Measurements from ENCODE around the gene C4B.
"Not testable (repeated sequence)": the region's sequence is repeated elsewhere in the genome, so short reads cannot be mapped to it uniquely, and the experiment has no call there.

The C4B gene

DNA sequence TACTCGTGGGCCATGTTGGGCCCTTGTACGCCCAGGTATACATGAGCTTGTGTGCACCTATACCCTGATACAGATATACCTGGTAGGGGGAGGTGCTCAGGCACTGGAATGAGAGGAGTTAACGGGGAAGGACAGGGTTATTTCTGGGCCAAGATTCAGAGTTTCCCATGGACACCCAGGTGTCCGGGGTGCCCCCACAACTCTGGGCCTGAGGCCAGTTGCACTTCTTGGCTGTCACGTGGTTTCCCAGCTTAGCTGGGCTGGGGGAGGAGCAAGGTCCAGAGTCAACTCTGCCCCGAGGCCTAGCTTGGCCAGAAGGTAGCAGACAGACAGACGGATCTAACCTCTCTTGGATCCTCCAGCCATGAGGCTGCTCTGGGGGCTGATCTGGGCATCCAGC lies 32.9 kb upstream of the C4B start, which contains the start of gene C4A:
C4A (plus strand) TSS at position 314 of the 400 bp plus-strand sequence; CDS start at position 365, 51 bp downstream.
- DNase-seq (ENCODE audit: low read depth) = not testable (repeated sequence)

DNA sequence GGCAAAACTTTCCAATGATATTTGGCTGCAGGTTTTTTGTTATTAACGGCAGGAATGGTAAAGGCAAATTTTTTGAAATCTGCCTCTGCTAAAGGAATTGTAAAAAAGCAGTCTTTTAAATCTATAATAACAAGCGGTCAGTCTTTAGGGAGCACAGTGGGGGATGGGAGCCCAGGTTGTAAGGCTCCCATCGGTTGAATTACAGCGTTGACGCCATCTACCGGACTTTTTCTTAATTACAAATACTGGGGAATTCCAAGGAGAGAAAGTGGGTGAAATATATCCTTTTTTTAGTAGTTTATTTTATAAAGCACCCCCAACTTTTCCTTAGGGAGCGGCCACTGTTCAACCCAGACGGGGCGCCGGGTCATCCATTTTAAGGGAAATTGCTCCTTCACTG lies 25.2 kb upstream of the C4B start:
- not testable (repeated sequence) for DNase-seq (ENCODE audit: low read depth)

DNA sequence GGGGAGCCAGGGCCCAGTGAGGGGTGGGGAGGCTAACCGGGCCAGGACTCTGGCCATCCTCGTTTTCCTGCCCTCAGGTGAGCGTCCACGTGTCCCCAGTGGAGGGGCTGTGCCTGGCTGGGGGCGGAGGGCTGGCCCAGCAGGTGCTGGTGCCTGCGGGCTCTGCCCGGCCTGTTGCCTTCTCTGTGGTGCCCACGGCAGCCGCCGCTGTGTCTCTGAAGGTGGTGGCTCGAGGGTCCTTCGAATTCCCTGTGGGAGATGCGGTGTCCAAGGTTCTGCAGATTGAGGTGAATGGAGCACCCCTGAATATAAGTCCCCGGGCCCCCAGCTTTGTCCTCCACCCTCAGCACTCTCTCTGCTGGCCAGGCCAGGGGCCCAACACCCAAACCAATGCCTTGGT lies 20.2 kb upstream of the C4B start:
- DNase-seq (ENCODE audit: low read depth) = not testable (repeated sequence)

DNA sequence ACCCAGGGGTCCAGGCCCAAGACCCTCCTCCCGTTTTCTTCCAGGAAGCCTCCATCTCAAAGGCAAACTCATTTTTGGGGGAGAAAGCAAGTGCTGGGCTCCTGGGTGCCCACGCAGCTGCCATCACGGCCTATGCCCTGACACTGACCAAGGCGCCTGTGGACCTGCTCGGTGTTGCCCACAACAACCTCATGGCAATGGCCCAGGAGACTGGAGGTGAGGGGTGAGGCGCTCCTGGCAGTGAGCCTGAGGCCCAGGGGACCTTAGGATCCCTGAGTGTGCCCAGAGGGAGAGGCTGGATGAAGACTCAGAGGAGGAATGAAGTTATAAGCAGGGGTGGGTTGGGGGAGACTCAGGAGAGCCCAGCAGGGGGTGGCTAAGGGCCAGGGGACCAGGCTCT lies 18.2 kb upstream of the C4B start:
- DNase-seq (ENCODE audit: low read depth) = not testable (repeated sequence)

DNA sequence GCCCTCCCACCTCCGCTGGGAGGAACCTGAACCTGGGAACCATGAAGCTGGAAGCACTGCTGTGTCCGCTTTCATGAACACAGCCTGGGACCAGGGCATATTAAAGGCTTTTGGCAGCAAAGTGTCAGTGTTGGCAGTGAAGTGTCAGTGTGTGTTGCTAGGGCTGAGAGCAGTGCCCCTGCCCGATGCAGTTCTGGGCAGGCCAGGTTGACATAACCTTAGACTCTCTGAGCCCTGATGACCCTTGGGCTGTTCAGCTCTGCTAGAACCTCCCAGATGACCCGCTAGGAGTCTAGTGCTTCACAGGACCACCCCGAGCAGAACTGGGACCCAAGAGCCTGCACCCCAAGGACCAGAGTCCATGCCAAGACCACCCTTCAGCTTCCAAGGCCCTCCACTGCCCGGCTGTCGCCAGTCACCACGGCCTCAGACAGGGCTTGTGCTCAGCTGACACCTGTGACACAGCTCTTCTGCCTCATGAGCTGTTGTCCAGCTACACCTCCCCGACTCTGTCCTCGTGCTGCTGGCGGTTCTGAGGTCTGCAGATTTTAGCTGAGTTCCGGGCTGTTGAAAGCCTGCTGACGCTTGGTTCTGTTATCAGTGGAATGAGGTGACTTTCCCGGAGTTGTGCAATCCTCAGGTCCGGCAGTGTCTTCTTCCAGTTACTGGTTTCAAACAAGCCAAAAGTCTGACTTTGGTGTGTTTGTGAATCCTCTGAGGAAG lies 11.9 kb upstream of the C4B start:
- not testable (repeated sequence) for DNase-seq (ENCODE audit: low read depth)

DNA sequence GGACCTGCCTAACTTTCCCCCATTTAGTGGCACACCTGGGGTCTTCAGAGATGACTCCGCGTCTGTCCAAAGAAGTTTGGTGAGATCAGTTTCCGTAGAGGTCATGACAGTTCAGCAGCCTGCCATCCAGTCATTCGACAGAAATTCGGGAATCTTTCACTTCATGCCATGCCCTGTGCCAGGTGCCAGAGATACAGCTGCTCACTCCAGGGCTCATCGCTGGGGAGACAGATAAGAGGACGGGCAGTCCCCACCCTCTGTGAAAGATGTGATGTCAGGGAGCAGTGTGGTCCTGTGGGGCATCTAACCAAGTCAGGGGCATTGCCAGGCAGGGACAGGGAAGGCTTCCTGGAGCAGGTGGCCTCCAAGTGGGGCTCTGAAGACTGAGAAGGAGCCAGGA lies 11.3 kb upstream of the C4B start:
- not testable (repeated sequence) for DNase-seq (ENCODE audit: low read depth)

DNA sequence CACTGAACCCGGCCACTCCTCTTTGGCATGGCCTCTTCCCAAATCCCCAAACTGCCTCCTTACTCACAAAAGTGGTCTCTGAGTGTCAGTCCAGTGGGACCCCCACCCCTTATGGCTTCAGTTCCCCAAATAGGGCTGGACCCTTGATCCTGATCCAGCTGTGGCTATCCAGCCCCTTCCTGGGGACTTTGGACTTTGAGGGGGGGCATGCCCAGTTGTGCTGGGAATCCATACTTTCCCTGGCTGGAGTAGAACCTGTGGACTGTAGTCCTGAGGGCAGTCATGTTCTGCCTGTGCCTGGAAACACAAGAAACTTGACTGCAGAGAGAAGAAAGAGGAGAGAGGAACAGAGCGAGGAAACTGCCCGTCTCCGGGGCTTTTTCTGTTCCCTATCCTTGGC lies 10.2 kb upstream of the C4B start:
- not testable (repeated sequence) for DNase-seq (ENCODE audit: low read depth)

DNA sequence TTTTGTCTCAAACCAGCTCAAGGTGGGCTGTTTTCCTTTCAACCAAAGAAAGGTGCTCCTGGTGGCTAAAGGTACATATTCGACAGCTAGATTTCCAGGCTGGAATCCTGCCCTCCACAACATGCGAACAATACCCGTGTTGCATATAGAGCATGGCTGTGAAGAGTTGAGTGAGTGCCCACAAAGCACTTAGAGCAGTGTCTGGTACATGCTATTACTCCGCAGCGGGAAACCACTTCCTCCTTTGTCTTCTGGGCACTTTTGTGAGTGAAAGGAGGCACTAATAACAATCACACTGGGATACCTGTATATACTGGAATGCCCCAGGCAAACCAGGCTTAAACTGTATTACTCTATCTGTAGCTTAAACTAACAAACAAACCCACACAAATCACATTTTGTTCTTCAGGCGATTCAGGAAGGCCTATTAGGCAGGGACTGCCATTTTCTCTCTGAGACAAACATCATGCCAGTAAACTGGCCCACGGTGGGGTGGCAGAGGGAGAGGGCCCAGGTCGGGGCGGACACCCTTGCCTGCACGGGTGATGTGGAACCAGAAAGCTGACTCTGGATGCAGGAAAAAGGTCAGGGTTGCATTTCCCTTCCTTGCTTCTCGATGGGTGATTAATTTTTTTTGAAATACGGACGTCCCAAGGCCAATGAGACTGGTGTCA lies 9.6 kb upstream of the C4B start:
- DNase-seq (ENCODE audit: low read depth) = not testable (repeated sequence)

DNA sequence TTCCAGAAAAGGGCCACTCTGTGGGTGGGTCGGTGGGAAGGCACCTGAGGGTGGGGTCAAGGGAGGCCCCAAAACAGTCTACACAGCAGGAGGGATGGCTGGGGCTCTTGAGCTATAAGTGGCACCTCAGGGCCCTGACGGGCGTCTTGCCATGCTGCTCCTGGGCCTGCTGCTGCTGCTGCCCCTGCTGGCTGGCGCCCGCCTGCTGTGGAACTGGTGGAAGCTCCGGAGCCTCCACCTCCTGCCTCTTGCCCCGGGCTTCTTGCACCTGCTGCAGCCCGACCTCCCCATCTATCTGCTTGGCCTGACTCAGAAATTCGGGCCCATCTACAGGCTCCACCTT lies 9.1 kb upstream of the C4B start:
- DNase-seq (ENCODE audit: low read depth) = not testable (repeated sequence)

DNA sequence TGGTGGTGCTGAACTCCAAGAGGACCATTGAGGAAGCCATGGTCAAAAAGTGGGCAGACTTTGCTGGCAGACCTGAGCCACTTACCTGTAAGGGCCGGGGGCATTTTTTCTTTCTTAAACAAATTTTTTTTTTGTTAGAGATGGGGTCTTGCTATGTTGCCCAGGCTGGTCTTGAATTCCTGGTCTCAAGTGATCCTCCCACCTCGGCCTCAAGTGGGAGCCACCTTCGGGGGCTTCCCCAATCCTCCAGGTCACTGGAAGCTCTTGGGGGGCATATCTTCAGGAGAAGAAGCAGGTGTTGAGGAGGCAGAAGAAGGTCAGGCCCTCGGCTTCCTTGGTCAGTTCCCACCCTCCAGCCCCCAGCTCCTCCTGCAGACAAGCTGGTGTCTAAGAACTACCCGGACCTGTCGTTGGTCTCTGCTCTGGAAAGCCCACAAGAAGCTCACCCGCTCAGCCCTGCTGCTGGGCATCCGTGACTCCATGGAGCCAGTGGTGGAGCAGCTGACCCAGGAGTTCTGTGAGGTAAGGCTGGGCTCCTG lies 8.5 kb upstream of the C4B start:
- not testable (repeated sequence) for DNase-seq (ENCODE audit: low read depth)

DNA sequence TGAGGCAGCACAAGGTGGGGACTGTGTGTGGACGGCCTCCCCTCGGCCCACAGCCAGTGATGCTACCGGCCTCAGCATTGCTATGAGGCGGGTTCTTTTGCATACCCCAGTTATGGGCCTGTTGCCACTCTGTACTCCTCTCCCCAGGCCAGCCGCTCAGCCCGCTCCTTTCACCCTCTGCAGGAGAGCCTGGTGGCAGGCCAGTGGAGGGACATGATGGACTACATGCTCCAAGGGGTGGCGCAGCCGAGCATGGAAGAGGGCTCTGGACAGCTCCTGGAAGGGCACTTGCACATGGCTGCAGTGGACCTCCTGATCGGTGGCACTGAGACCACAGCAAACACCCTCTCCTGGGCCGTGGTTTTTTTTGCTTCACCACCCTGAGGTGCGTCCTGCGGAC lies 7.5 kb upstream of the C4B start:
- DNase-seq (ENCODE audit: low read depth) = not testable (repeated sequence)

DNA sequence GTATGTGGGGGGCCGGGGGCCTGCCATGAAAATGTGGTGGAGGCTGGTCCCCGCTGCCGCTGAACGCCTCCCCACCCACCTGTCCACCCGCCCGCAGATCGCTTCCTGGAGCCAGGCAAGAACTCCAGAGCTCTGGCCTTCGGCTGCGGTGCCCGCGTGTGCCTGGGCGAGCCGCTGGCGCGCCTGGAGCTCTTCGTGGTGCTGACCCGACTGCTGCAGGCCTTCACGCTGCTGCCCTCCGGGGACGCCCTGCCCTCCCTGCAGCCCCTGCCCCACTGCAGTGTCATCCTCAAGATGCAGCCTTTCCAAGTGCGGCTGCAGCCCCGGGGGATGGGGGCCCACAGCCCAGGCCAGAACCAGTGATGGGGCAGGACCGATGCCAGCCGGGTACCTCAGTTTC lies 6.6 kb upstream of the C4B start:
- DNase-seq (ENCODE audit: low read depth) = not testable (repeated sequence)

DNA sequence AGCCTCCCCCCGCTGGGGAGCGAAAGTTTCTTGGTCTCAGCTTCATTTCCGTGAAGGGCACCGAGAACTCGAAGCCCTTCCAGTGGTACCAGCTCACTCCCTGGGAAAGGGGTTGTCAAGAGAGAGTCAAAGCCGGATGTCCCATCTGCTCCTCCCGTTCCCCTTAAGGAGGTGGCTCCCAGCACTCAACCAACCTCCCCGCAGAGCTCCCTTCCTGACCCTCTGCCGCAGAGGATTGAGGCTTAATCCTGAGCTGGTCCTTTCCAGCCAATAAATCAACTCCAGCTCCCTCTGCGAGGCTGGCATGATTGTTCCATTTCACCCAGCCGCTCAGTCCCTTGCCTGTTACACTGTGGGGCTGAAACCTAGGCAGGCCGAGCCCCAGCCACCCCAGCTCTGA lies 6.0 kb upstream of the C4B start:
- not testable (repeated sequence) for DNase-seq (ENCODE audit: low read depth)

DNA sequence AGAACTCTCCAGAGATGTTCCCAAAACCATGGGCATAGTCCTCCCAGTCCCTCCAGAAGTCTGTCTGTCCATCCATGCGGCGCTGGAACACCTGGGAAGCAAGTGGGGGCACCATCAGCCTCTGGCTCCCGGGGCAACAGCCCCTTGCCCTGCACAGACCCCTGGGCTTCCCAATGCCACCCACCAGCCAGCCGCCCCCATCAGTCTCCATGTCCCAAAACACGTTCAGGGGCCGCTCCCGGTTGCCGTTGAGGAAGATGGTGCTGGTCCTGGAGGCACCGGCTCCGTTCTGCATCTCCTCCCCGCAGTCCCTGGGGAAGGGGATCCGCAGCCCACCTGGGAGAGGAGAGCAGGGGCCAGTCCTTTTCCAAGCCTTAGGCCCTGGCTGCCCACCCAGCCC lies 5.1 kb upstream of the C4B start:
- DNase-seq (ENCODE audit: low read depth) = not testable (repeated sequence)

DNA sequence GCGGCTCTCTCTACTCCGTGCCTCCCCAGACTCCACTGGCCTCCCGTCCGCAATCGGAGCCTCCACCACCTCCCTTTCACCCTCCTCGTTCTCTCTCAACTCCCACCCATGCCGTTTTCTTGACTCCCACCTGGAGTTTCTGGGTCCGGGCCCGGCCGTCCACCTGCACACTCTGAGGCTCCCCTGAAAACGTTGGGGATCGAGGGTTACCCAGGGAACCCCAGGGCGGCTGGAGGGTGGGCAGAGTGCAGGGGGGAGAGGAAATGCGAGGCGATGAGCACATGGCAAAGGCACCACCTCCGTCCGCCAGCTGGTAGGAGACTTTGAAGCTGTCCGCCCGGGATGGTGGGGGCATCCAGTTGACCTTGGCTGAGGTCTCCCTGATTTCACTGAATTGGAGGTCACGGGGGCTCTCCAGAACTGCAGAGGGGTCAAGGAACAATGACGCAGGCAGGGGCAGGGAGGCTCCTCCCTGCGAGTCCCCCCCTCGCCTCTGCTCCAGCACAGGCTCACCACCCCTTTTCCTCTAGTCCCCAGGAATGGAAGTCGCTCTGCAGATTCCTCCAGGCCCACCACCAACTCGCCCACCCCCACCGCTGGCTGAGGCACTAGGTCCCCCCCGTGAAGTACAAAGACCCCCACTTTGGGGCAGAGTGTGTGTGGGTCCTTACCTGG lies 3.6 kb upstream of the C4B start:
- DNase-seq (ENCODE audit: low read depth) = not testable (repeated sequence)

DNA sequence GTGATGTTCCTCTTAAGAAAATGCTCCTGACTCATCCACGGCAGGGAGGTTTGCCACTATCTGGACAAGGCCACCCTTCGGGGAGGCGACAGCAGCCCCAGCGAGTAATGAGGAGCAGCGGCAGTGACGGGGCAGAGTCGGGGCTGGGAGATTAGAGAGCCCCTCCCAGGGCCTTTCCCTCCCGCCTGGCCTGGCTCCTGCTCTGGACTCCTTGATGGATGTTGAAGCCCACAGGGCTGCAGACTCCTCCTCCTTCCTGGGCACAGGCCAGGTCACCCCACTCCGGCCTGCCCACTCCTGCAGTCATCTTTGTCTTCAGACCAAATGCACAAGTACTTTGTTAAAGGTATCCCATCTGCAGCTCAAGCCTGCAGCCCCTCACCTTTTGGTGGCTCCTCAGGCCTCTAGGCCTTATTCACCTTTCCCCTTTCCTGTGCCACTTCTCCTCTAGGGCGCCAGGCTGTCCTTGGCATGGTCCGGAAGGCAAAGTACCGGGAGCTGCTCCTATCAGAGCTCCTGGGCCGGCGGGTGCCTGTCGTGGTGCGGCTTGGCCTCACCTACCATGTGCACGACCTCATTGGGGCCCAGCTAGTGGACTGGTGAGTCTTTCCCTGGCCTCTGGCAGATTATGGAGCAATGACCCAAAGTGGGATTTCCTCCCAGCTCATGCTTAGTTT lies 1.5 kb upstream of the C4B start:
- DNase-seq (ENCODE audit: low read depth) = not testable (repeated sequence)

DNA sequence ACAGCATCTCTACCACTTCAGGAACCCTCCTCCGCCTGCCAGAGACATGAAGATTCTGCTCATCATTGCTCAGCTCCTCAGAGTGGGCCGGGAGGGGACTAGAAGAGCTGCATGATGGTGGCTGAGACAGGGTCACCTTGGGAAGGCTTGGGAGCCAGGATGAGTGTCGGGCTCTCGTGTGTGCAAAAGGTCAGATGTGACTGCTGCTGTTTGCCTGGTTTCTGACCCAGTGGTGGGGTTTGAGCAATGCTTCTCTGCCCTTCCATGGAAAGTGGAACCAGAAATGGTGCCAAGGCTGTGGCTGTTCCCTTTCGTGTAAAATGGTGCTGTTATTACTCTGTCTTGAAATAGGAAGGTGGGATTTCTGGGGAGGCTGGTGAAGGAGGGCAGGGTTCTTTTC lies 857 bp upstream of the C4B start:
- DNase-seq (ENCODE audit: low read depth) = not testable (repeated sequence)

DNA sequence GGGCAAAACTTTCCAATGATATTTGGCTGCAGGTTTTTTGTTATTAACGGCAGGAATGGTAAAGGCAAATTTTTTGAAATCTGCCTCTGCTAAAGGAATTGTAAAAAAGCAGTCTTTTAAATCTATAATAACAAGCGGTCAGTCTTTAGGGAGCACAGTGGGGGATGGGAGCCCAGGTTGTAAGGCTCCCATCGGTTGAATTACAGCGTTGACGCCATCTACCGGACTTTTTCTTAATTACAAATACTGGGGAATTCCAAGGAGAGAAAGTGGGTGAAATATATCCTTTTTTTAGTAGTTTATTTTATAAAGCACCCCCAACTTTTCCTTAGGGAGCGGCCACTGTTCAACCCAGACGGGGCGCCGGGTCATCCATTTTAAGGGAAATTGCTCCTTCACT lies 7.5 kb downstream of the C4B start:
- DNase-seq (ENCODE audit: low read depth) = not testable (repeated sequence)

DNA sequence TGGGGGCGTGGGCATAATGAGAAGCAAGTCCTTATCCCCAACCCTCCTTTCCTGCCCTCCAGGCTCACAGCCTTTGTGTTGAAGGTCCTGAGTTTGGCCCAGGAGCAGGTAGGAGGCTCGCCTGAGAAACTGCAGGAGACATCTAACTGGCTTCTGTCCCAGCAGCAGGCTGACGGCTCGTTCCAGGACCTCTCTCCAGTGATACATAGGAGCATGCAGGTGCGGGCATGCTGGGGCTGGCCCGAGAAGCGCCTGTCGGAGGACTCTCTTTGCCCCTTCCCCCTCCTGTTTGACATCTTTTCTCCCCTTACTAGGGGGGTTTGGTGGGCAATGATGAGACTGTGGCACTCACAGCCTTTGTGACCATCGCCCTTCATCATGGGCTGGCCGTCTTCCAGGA lies 14.0 kb downstream of the C4B start:
- DNase-seq (ENCODE audit: low read depth) = not testable (repeated sequence)

DNA sequence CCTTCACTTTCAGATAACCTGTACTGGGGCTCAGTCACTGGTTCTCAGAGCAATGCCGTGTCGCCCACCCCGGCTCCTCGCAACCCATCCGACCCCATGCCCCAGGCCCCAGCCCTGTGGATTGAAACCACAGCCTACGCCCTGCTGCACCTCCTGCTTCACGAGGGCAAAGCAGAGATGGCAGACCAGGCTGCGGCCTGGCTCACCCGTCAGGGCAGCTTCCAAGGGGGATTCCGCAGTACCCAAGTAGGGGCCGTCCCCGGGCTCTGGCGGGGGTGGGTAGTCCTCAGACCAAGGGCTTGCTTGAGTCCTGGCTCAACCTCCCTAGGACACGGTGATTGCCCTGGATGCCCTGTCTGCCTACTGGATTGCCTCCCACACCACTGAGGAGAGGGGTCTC lies 15.0 kb downstream of the C4B start:
- DNase-seq (ENCODE audit: low read depth) = not testable (repeated sequence)

DNA sequence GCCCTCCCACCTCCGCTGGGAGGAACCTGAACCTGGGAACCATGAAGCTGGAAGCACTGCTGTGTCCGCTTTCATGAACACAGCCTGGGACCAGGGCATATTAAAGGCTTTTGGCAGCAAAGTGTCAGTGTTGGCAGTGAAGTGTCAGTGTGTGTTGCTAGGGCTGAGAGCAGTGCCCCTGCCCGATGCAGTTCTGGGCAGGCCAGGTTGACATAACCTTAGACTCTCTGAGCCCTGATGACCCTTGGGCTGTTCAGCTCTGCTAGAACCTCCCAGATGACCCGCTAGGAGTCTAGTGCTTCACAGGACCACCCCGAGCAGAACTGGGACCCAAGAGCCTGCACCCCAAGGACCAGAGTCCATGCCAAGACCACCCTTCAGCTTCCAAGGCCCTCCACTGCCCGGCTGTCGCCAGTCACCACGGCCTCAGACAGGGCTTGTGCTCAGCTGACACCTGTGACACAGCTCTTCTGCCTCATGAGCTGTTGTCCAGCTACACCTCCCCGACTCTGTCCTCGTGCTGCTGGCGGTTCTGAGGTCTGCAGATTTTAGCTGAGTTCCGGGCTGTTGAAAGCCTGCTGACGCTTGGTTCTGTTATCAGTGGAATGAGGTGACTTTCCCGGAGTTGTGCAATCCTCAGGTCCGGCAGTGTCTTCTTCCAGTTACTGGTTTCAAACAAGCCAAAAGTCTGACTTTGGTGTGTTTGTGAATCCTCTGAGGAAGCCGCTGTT lies 20.9 kb downstream of the C4B start:
- not testable (repeated sequence) for DNase-seq (ENCODE audit: low read depth)
